ENCODE measurements around the gene C22orf39. TPM values are rescaled to one million over a fixed set of nuclear protein-coding genes. Genes with fewer than 3 reads are reported as not detected.

Gene C22orf39
- total RNA-seq, 6 experiments from 2014 or later: 9.8 to 15.7 (median 12.5) TPM

DNA sequence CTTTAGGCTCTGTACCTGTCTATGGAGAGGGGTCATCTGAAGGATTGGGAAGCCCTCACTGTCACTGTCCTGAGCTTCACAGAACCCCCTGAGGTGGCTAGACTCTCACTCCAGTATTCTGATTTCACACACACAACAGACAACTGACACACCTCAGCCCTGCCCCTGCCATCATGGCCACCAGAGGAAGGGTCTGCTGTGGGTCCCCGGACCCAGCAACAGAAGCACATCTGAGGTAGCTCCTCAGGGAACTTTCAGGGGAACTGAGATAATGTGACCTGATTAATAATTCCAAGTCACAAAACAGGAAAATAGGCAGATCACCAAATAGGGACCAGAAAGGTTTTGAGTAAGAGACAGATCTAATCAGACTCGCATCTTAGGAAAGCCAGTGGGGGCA is 7.5 kb upstream of the C22orf39 start:
- no peak for ATAC-seq
- Histone ChIP-seq H3K4me3 (no peak overlapping the region), H3K9me3 (no peaks in the 10 kb centered on the region), H3K36me3 (peaks cover 4 to 80% (median 21%) of the 10 kb centered on the region in 4 donors), H3K27me3 (no peaks in the 10 kb centered on the region), H3K4me1 (no peaks in the 10 kb centered on the region), H3K27ac (no peak overlapping the region)
- no peak for DNase-seq
- WGBS (ENCODE audit: insufficient coverage, low coverage, low lambda C conversion rate, missing lambda C conversion rate): 92% methylated on average over 1 of the region's 2 CpGs
- intact Hi-C loops (cut with DNase I): no loop called here
- TF ChIP-seq, protein P1, sequence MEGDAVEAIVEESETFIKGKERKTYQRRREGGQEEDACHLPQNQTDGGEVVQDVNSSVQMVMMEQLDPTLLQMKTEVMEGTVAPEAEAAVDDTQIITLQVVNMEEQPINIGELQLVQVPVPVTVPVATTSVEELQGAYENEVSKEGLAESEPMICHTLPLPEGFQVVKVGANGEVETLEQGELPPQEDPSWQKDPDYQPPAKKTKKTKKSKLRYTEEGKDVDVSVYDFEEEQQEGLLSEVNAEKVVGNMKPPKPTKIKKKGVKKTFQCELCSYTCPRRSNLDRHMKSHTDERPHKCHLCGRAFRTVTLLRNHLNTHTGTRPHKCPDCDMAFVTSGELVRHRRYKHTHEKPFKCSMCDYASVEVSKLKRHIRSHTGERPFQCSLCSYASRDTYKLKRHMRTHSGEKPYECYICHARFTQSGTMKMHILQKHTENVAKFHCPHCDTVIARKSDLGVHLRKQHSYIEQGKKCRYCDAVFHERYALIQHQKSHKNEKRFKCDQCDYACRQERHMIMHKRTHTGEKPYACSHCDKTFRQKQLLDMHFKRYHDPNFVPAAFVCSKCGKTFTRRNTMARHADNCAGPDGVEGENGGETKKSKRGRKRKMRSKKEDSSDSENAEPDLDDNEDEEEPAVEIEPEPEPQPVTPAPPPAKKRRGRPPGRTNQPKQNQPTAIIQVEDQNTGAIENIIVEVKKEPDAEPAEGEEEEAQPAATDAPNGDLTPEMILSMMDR (IDR thresholded peaks at IDR 0.05): no peak
- TF ChIP-seq POLR2A (IDR thresholded peaks at IDR 0.05): no peak

DNA sequence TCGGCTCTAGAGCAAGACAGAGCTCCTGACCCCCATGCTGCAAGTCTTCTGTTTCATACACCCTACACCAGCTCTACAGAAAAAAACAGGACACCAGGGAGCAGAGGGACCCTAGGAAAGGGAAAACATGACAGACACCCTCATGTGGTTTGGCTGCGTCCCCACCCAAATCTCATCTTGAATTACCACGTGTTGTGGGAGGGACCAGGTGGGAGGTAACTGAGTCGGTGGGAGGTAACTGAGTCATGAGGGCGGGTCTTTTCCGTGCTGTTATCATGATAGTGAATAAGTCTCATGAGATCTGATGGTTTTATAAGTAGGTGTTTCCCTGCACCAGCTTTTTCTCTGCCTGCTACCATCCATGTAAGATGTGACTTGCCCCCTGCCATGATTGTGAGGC is 6.6 kb upstream of the C22orf39 start:
- intact Hi-C loops (cut with DNase I): no loop called here
- no peak overlapping the region for H3K27ac ChIP-seq
- H3K36me3 ChIP-seq: peaks cover 4 to 80% (median 21%) of the 10 kb centered on the region in 4 donors
- no peaks in the 10 kb centered on the region for H3K27me3 ChIP-seq
- WGBS (ENCODE audit: insufficient coverage, low coverage, low lambda C conversion rate, missing lambda C conversion rate): 75% methylated on average over 4 of the region's 6 CpGs
- H3K4me1 ChIP-seq: no peaks in the 10 kb centered on the region
- H3K9me3 ChIP-seq: no peaks in the 10 kb centered on the region
- TF ChIP-seq, protein P1 (IDR thresholded peaks at IDR 0.05): no peak
- no peak for TF ChIP-seq POLR2A (IDR thresholded peaks at IDR 0.05)
- ATAC-seq (no peak), DNase-seq (no peak)
- H3K4me3 ChIP-seq: no peak overlapping the region

DNA sequence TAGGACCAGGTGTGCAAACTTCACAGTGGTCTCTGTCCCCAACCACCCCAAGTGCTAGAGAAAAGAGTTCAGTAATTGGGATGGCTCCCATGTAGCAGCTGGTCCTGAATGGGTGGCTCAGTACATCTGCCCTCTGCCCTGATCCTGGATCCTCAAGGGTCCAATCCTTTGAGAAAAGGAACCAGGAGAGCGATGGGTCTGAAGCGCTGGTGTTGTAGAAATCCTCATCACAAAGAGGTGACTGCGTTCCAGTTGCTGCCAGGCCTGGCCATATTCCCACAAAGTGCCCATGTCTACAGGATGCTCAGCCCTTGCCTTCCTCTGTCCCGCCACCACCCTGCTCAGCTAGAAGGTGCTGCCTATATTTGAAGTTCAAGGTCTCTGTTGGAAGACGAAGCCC is 6.2 kb upstream of the C22orf39 start:
- ATAC-seq: no peak
- no peaks in the 10 kb centered on the region for H3K9me3 ChIP-seq
- no peak overlapping the region for H3K4me3 ChIP-seq
- no peaks in the 10 kb centered on the region for H3K27me3 ChIP-seq
- no peak for TF ChIP-seq POLR2A (IDR thresholded peaks at IDR 0.05)
- TF ChIP-seq, protein P1 (IDR thresholded peaks at IDR 0.05): no peak
- no peaks in the 10 kb centered on the region for H3K4me1 ChIP-seq
- peaks cover 4 to 77% (median 21%) of the 10 kb centered on the region in 4 donors for H3K36me3 ChIP-seq
- no peak for DNase-seq
- no peak overlapping the region for H3K27ac ChIP-seq
- intact Hi-C loops (cut with DNase I): no loop called here
- WGBS (ENCODE audit: insufficient coverage, low coverage, low lambda C conversion rate, missing lambda C conversion rate): 67% methylated on average over 2 of the region's 5 CpGs

DNA sequence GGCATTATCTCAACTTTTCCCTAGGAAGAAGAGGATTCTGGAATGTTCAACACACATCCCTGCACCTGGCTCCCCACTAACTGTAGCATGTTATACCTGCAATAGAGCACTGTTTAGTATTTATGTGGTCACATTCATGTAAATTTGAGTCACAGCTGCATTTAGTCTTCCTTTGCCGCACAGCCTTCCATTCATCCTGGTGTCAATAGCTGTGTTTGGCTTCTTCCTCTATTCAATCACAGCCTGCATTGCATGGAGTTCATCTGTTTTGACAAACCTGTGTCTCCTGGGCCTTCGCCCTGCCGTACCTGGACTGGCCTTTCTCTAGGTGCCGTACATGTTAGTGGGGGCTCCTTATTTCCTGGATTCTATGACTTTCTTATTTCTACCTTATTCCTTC is 4.1 kb upstream of the C22orf39 start:
- Histone ChIP-seq H3K4me1 (peaks cover 0 to 2% (median 2%) of the 10 kb centered on the region in 4 donors), H3K9me3 (no peaks in the 10 kb centered on the region), H3K27ac (no peak overlapping the region), H3K27me3 (no peaks in the 10 kb centered on the region), H3K4me3 (no peak overlapping the region), H3K36me3 (peaks cover 2 to 60% (median 18%) of the 10 kb centered on the region in 4 donors)
- WGBS (ENCODE audit: insufficient coverage, low coverage, low lambda C conversion rate, missing lambda C conversion rate): 100% methylated on average over 4 of the region's 4 CpGs
- ATAC-seq (no peak), DNase-seq (no peak)
- intact Hi-C loops (cut with DNase I): no loop called here
- TF ChIP-seq, protein P1 (IDR thresholded peaks at IDR 0.05): no peak
- TF ChIP-seq POLR2A (IDR thresholded peaks at IDR 0.05): no peak
